GM21529 (cell line): ENCODE results near the gene SSUH2.
"Not testable (repeated sequence)": the region's sequence is repeated elsewhere in the genome, so short reads cannot be mapped to it uniquely, and the experiment has no call there.

Source experiments
- ATAC-seq: cut with Tn5 transposase; IDR thresholded peaks from one replicate; pipeline ENCODE4 v1.9.1; 2021; ENCODE audit not compliant: unreplicated experiment

SSUH2 gene

DNA sequence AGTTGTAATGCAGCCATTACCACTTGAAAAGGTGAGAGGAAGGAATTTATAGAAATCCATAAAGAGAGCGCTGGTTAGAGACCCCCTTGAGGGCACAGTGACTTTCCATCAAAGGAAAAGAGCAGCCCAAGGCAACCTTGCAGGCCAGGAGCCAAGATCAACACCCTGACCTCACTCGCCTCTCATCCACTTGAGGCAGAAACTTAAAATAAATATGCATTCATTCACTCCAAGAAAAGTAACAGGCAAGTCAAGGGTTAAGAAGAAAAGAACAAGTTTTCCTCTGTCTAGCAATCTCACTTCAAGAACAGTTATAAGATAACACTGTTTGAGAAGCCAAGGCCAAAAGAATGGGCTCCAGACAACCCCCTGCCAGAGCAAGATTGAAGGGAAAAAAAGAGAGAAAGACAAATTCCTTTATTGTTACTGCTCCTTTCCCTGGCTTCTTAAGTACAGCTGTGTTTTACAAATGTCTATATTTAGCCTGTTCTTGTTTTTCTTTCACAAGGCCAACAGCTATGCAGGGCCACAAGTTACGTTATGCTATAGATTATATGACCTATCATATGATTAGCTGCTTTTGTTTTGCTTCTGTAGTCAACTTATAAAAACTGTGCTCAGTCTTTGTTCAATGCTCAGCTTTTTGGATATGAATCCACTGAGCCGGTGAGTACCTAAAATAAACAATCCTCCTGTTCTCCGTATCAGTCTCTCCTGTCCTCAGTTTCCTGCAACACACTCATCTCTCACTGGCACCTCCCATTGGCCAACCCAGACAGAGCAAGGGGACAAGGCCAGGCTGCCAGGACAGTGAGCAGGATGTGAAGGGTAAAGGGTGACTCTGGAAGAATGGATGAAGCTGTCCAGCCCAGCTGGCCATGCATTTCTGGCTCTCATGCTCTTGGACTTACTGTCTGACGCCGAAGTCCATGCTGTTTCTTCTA is 15.8 kb upstream of the SSUH2 start:
- ATAC-seq = no peak

GRCh38 chr3:8659242-8659641 is 14.6 kb upstream of the SSUH2 start:
- no peak for ATAC-seq

DNA sequence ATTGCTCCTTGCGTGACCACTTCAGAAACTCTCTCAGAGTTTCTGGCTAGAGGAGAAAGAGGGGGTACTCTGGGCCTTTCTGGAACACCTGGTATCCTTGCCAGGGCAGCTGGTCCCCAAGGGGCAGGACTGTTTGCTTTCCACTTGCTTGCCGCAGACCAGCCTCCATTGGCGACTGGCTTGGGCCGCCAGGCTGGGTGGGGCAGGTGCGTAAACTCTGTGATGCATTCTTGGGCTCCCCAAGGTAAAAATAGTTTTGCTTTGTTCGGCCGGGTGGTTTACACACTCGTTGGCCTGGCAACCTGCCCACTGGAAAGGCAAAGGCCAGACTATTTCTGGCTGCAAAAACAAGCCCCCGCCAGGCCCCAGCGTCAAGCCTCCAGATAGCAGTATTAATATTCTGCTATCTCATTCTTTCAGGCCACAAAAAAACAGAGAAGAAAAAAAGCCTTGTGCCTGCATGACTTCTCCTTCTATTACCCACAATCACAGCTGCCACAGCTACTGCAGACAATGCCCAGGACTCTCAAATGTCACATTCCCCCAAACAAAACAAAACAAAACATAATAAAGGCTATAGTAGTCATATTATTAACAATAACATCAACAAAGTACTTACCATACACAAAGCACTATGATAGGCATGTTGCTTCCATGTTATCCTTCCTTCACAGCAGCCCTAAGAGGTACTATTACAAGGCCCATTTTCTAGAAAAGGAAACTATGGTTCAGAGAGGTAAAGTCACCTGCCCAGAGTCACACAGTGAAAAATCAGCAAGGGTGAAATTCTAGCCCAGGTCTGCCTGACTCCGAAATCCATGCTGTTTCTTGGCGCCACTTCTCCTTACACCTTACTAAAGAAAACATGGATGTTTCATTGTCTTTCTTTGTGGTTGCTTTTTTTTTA is 14.0 kb upstream of the SSUH2 start:
- peak; percentile 91 for ATAC-seq

DNA sequence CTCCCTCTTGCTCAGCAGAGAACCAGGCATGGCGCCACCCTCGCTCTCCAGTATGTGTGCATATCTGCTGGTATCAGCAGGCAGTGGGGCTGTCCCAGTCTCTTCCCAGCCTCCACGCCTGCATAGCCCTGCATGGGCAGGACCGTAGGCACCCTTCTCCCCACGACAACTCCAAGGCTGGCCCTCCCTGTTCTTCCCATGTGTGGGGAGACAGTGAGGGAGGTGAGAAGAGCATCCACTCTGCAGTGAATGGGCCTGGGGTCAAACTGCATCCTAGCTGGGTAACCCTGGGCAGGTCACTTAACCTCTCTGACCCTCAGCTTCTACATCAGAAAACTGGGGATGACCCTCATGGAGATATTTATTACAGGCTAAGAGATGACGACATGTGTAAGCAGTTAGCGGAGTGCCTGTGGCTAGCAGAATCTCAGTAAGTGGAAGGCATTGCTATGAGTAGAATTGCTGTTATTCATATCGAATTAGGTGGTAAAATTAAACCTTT is 13.3 kb upstream of the SSUH2 start:
- ATAC-seq = peak; percentile 51

DNA sequence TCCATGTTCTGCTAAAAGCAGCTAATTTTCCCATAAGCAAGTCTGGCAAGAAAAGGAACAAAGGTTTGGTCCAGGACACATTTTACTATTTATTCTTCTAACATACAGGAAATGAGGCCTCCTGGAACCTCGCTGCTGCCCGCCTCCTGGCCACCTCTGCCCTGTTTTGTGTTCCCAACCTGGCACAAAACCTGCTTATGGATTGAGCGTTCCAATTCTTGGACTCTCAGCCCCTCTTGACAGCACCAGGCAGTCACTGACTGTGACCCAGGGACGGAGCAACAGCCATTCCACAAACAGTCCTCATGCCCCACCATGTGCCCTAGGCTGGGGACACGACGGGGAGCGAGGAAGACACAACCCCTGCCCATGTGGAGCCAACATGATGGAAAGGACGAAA is 11.6 kb upstream of the SSUH2 start:
- no peak for ATAC-seq

DNA sequence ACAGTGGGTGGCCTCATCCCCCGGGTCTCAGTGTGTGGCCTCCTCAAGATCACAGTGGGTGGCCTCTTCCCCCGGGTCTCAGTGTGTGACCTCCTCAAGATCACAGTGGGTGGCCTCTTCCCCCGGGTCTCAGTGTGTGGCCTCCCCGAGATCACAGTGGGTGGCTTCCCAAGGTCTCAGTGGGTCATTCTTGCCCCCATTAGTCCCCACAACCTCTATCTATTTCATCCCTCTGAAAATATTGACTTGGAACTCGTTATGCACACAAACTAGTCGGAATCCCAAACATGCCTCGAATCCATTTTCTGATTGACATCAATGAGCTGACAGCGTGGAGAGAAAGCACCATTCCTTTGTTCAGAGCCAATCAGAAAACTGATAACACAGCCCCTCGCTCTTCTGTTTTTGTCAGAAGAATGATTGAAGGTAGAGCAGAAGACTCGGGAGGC is 10.8 kb upstream of the SSUH2 start:
- ATAC-seq = no peak

DNA sequence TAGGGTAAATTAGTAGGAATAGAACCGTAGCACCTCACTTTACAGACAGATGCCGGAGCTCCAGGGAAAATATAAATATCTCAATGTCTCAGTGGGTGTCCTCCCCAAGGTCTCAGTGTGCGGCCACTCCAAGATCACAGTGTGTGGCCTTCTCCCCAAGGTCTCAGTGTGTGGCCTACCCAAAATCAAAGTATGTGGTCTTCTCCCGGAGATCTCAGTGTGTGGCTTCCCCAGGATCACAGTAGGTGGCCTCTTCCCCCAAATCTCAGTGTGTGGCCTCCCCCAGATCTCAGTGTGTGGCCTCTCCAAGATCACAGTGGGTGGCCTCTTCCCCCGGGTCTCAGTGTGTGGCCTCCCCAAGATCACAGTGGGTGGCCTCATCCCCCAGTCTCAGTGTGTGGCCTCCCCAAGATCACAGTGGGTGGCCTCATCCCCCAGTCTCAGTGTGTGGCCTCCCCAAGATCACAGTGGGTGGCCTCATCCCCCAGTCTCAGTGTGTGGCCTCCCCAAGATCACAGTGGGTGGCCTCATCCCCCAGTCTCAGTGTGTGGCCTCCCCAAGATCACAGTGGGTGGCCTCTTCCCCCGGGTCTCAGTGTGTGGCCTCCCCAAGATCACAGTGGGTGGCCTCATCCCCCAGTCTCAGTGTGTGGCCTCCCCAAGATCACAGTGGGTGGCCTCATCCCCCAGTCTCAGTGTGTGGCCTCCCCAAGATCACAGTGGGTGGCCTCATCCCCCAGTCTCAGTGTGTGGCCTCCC is 10.2 kb upstream of the SSUH2 start:
- not testable (repeated sequence) for ATAC-seq

GRCh38 chr3:8653800-8654408 is 9.3 kb upstream of the SSUH2 start:
- ATAC-seq = no peak

GRCh38 chr3:8652324-8652987 is 7.9 kb upstream of the SSUH2 start:
- no peak for ATAC-seq

DNA sequence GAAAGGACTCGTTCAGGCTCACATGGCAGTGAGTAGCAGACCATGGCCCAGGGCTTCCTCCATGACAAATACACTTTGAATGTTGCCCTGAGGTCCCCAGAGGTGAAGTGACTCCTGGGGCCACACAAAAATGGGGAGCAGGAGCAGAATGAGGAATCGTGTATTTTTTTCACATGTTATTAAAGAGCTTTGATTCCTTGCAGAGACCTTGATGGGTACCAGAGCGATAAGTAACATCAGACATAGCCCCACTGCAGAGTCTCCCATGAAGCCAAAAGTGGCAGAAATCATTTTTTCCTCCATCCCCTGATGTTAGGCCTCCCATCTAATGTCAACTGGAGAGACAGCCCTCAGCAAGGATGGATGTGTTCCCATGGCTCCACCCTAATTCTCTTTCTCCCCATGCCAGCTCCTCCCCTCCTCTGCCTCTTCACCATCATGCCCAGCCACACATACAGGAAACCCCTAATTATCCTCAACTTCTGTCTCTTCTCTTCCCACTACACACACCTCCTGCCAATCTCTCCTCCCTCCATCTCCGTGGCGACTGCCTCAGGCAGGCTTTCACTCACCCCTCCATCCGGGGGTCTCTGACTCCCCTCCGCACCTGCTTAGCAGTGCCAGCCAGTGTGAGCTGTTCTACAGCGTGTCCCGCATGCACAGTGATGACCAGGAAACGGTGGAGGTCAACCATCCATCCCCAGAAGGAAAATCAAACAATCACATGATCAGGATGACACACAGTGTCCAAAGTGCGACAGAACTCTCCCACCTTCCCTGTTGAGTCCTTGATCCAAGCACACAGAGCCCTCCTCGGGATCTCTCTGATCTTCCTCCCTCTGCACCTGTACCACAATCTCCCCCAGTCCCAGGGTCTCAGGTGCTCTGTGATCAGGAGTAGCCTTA is 7.1 kb upstream of the SSUH2 start:
- no peak for ATAC-seq

- no peak for ATAC-seq
Observed at GRCh38 chr3:8650583-8651416, 6.2 kb upstream of the SSUH2 start.

GRCh38 chr3:8649757-8650156 is 5.2 kb upstream of the SSUH2 start:
- ATAC-seq = no peak

DNA sequence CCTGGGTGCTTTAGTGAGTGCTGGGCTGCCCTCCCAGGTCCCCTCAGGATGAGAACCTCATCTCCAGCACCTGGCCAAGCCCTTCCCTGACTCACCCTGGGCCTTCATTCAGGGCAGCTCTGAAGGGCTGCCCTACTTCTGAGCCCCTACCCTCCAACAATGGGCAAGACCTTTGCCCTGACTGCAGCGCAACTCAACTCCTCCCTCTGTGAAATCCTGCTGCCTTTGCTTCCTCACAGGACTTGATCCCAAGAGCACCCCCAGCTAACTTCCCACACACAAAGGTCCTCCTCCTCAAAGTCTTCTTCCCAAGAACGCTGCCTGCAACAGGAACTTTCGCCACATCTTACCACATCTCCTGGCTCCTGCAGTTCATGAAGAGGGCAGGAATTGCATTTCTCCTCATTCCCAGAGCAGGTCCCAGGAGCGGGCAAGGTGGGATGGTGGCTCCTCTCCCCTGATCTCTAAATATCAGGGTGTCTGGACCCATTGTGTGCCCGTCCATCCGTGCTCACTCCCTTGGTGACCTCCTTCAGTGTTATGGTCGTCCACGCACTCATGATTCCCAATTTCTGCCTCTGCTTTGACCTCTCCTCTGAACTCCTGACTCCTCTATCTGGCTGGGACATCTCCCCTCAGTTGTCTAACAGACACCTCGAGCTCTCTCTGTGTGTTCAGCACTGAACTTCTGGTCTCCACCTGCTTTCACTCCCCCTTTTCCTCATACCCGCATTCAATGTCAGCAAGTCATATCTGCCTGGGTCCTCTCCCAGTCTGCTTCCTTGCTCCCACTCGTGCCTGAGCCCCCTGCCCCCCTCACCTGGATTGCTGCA is 4.5 kb upstream of the SSUH2 start:
- ATAC-seq = no peak

DNA sequence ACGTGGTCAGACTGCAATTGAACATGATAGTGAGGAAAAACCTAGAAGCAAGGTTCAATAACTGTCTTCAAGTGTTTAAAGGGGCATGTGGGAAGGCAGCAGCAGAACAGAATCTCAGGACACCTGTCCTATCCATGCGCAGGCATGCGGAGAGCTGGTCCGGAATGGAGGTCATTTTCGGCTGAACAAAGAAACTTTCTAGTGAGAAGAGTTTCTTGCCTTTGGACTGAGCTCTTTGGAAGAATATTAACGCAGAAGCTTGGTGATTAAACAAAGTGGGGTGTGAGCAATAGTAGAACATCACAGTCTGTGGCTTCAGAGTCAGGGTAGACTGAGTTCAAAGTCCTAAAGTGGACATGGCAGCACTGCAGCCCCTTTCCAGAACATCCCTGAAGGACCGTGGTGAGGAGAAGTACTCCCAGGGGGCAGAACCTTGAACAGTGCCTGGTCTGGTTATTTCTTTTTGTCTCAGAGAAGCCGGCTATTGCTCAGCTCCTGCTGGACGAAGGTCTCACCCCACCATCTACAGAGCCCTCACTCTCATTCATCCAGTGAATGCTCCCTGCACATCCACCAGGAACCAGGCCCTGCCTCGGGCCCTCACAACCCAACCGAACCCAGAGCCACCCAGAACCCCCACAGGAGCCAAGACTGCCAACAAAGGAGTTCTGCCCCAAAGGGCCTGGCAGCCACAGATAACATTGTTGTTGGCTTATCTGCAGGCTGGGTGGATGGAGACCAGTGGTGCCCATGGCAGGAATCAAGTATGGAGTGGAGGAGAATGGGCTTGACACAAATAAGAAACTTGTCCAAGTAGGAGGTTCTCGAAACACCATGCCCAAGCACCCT is 2.8 kb upstream of the SSUH2 start:
- ATAC-seq = no peak

GRCh38 chr3:8646313-8646938 is 1.8 kb upstream of the SSUH2 start:
- ATAC-seq = no peak

DNA sequence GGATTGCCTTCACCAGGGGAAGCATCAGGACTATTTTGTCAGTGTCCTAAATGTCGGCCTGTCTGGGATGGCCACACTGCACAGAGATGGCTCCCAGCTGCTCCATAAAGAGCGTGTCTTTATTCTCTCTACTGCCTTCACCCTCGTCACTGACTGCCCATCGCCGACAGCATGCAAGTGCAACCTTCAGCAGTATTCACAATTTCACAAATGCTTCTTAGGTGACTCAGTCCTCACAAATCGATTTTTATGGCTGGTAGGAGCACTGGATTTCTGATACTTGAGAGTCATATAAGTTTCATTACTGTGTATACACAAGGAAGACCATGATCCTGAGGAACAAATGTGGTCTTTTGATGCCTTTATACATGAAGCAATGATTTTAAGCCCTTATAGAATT is 1.1 kb upstream of the SSUH2 start:
- ATAC-seq = no peak
